CD4-positive, alpha-beta T cell treated with Interleukin-4 for 1 hour (primary cell): ENCODE measurements around the gene KLHL30.

ENCODE experiments used
- DNase-seq, 2 donors: peaks; one replicate each; pipeline ENCODE4 v3.0.0-alpha.2; 2020 to 2022

The KLHL30 gene

GRCh38 chr2:238132463-238133450 lies 5.7 kb upstream of the KLHL30 start:
- DNase-seq, result no peak

GRCh38 chr2:238133499-238134392 lies 4.7 kb upstream of the KLHL30 start:
- no peak for DNase-seq

- no peak for DNase-seq
Observed at GRCh38 chr2:238134393-238134785, 4.1 kb upstream of the KLHL30 start.

- no peak for DNase-seq
Observed at GRCh38 chr2:238135601-238136150, 2.8 kb upstream of the KLHL30 start.

GRCh38 chr2:238136820-238137537 lies 1.5 kb upstream of the KLHL30 start:
- DNase-seq, result peak in 1 of 2 donors; percentile 74

- no peak for DNase-seq
Observed at GRCh38 chr2:238137885-238138284, 583 bp upstream of the KLHL30 start.

- DNase-seq, result peak in 1 of 2 donors; percentile 19
Observed at GRCh38 chr2:238139196-238140039, 950 bp downstream of the KLHL30 start.

GRCh38 chr2:238140040-238140439 lies 1.6 kb downstream of the KLHL30 start:
- DNase-seq, result no peak

GRCh38 chr2:238140721-238141540 lies 2.5 kb downstream of the KLHL30 start:
- DNase-seq, result no peak

GRCh38 chr2:238141541-238142318 lies 3.3 kb downstream of the KLHL30 start:
- peak in 1 of 2 donors; percentile 24 for DNase-seq

- DNase-seq, result no peak
Observed at GRCh38 chr2:238142382-238143205, 4.1 kb downstream of the KLHL30 start.

GRCh38 chr2:238143239-238143951 lies 4.9 kb downstream of the KLHL30 start:
- DNase-seq, result no peak

- no peak for DNase-seq
Observed at GRCh38 chr2:238144262-238144661, 5.8 kb downstream of the KLHL30 start.

GRCh38 chr2:238145046-238145445 lies 6.6 kb downstream of the KLHL30 start:
- DNase-seq, result no peak

GRCh38 chr2:238145851-238146250 lies 7.4 kb downstream of the KLHL30 start:
- no peak for DNase-seq

- DNase-seq, result no peak
Observed at GRCh38 chr2:238146884-238147544, 8.5 kb downstream of the KLHL30 start.

GRCh38 chr2:238148981-238149380 lies 10.5 kb downstream of the KLHL30 start:
- no peak for DNase-seq
